ENCODE data around the gene ZNF384.
A peak's percentile ranks its signal among the peaks of the same experiment; 100 is the strongest.
"Not testable (repeated sequence)": the region's sequence is repeated elsewhere in the genome, so short reads cannot be mapped to it uniquely, and the experiment has no call there.

Gene ZNF384

DNA sequence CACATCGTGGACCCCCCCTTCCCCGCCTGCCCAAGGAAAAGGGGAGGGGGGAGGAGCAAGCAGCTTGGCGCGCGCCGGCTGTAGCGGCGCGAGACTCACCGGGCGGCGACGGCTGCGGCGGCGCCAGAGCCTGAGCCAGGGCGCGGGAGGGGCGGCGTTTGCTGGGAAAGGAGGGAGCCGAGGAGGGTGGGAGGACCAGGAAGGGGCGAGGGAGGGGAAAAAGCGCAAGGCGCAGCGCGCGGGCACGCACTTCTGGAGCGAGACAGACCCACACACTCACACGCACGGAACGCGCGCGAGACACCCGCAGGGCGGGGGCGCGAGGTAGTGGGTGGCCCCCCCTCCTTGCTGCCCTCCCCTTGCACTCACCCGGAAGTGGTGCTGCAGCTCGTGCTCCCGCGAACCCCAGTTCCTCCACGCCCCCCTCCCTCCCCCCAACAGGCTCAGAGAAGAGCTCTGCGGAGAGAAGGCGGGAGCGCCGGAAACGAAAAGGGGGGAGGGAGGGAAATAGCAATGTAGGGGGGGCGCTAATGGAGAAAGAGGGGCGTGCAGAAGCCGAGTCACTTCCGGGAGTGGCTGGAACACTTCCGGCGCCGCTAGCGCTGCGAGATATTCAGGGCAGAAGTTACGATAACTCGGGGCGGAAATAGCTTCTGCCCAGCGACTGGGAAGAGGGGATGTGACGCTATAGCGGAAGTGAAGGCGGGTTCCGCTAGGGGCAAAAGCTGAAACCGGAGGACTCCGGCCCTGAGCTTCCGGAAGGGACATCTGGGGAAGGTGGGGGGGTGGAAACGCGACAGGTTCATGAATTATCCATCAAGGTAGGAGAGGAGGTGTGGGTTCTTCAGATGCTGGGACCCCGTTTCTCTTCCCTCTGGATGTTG lies at the start of gene ZNF384:
Gene ZNF384, minus strand, starts transcription at position 377 of the 884 bp plus-strand sequence. CDS start 9,855 bp downstream, outside the sequence.
- peak; percentile 96 for DNase-seq

DNA sequence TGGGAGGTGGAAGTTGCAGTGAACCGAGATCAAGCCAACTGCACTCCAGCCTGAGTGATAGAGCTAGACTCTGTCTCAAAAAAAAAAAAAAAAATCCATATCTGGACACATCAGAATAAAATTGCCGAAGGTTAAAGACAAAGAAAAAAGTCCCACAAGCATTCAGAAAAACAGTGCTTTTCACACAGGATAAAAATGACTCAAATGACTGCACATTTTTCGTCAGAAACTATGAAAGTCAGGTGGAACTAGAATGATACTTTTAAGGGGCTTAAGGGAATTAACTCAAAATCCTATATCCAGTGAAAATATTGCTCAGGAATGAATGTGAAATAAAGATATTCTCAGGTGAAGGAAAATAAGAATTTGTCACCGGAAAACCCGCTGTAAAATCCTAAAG lies 47.6 kb upstream of the ZNF384 start:
- DNase-seq, result no peak

DNA sequence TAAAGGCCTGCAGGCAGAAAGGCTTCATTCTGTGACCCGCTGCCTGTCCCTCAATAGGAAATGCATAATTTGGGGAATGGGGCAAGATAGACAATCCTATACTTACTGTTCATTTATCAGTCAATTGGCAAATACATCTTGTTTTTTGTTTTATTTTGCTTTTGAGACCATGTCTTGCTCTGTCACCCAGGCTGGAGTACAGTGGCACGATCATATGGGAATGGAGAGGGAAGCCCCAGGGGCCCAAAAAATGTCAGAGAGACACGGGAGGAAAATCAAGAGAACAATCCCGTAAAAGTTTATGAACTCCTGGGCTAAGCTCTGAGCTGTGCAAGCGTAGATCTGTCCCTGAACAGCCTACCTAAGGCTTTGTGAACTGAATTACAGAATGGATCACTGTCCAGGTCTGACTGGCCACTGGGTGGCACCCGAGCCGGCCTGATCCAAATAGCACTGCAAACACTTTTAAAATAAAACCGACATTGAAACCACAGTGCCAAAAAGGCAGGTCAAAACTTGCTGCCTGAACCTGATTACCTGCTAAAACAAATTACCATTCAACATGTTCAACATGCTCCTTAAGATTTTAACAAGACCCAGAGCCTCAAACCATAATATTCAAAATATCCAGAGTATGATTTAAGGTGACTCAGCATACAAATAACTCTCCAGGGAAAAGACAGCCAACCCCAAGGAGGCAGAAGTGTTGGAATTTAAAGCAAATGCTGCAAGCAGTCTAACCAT lies 46.4 kb upstream of the ZNF384 start:
- DNase-seq, result peak; percentile 28

- DNase-seq, result no peak
Measured at GRCh38 chr12:6734506-6735387, 45.6 kb upstream of the ZNF384 start.

- DNase-seq, result no peak
Measured at GRCh38 chr12:6730169-6730568, 41.0 kb upstream of the ZNF384 start.

- DNase-seq, result no peak
Measured at GRCh38 chr12:6729186-6729585, 40.0 kb upstream of the ZNF384 start.

- DNase-seq, result no peak
Measured at GRCh38 chr12:6725350-6725749, 36.2 kb upstream of the ZNF384 start.

GRCh38 chr12:6724409-6724797 lies 35.2 kb upstream of the ZNF384 start:
- peak; percentile 26 for DNase-seq

DNA sequence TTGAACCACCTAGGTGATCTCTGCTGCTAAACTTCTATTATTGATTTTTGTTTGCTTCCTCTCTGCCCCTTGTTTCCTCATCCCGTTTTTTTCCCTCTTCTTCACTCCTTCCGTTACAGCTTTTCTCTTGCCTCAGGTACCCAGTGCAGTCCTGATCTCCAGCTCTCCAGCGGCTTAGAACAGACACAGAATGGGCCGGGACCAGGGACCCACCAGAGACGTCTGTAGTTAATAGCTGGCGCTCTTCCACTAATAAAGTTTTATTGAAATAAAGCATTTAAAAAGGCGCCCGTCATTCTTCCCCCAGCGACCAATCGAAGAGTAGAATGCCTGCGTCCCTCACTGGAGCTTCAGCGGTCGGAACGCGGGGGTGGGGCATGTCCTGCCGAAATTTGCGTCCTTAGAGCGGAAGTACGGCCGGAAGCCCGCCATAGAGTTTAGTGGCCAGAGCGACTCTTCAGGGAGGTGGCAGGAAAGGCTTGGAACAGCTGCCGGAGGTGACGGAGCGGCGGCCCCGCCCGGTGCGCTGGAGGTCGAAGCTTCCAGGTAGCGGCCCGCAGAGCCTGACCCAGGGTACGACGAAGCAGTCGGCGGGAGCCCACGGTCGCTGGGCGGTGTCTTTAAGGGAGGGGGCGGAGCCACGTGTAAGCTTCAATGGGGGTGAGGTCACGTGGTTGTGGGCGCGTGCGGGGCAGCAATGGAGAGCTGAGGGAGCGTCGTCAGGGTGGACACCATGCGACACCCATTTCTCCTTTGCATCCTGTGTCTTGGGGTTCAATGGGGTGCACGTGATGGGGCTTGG lies 34.6 kb upstream of the ZNF384 start, which contains the start of gene COPS7A:
Gene COPS7A, plus strand, starts transcription at position 440 of the 802 bp plus-strand sequence. CDS start 611 bp downstream, outside the sequence.
- peak; percentile 98 for DNase-seq

DNA sequence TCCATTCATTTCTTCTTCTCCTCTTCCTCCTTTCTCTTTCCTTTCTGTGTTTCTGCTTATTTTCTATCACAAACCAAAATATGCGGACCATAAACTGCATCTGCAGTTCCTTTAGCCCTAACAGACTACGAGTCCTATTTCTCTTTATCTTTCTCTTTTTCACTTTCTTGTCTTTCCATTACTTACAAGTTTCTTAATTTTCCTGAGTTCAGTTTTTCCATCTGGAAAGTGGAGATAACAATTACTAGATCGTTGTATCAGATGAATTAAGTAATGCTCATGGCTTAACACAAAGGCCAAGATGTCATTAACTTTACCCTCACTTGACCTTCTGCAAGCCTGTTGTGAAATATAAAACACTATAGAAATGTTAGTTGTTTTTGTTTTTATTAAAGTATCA lies 33.7 kb upstream of the ZNF384 start:
- no peak for DNase-seq

DNA sequence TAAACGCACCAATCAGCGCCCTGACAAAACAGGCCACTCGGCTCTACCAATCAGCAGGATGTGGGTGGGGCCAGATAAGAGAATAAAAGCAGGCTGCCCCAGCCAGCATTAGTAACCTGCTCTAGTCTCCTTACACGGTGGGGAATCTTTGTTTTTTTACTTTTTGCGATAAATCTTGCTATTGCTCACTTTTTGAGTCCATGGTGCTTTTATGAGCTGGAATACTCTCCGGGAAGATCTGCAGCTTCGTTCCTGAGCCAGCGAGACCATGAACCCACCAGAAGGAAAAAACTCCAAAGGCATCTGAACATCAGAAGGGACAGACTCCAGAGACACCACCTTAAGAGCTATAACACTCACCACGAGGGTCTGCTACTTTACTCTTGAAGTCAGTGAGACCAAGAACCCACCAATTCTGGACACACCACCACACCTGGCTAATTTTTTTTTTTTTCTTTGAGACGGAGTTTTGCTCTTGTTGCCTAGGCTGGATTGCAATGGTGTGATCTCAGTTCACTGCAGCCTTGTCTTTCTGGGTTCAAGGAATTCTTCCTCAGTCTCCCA lies 27.8 kb upstream of the ZNF384 start:
- no peak for DNase-seq

DNA sequence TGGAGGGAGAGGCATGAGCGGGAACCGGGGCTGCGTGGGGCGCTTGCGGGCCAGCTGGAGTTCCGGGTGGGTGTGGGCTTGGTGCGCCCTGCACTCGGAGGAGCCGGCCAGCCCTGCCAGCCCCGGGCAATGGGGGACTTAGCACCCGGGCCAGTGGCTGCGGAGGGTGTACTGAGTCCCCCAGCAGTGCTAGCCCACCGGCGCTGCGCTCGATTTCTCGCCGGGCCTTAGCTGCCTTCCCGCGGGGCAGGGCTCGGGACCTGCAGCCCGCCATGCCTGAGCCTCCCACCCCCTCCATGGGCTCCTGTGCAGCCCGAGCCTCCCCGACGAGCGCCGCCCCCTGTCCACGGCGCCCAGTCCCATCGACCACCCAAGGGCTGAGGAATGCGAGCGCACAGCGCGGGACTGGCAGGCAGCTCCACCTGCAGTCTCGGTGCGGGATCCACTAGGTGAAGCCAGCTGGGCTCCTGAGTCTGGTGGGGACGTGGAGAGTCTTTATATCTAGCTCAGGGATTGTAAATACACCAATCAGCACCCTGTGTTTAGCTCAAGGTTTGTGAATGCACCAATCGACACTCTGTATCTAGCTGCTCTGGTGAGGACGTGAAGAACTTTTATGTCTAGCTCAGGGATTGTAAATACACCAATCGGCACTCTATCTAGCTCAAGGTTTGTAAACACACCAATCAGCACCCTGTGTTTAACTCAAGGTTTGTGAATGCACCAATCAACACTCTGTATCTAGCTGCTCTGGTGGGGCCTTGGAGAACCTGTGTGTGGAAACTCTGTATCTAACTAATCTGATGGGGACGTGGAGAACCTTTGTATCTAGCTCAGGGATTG lies 27.1 kb upstream of the ZNF384 start:
- DNase-seq, result not testable (repeated sequence)

- DNase-seq, result peak; percentile 40
Measured at GRCh38 chr12:6708960-6709394, 19.8 kb upstream of the ZNF384 start.

GRCh38 chr12:6708351-6708750 lies 19.2 kb upstream of the ZNF384 start:
- not testable (repeated sequence) for DNase-seq

- DNase-seq, result no peak
Measured at GRCh38 chr12:6703631-6704030, 14.5 kb upstream of the ZNF384 start.

DNA sequence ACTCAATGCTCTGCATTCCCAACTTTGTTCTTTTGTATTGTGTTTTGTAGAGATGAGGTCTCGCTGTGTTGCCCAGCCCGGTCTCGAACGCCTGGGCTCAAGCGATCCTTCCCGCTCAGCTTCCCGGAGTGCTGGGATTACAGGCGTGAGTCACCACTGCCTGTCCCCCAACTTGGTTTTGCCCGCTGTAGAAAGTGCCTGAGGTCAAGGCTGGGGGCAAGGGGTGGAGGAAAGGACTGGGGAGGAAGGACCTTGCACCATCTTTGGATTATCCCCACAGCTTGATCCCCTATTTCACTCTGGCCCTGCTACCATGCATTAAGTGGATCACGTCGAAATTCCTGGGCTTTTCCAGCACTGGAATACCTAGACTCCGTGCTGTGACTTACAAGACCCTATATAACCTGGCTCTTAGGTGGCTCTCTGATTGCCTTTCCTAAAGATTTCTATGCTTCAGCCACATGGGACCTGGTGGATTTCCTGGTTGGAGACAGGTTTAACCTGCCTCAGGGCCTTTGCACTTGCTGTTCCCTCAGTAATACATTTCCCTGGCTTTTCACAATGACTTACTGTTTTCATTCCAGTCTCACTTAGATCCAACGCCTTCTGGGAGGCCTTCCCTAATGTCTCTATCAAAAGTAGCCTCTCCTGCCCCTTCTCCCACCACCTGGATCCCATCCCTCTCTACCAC lies 12.0 kb upstream of the ZNF384 start:
- DNase-seq, result no peak

GRCh38 chr12:6700646-6701051 lies 11.5 kb upstream of the ZNF384 start, which contains the start of gene PIANP:
Gene PIANP (minus strand): TSS chr12:6700815. CDS start chr12:6698061, 2,754 bp downstream.
- peak; percentile 42 for DNase-seq

- DNase-seq, result no peak
Measured at GRCh38 chr12:6699989-6700645, 10.9 kb upstream of the ZNF384 start.
